SK-N-SH (cell line): Measurements from ENCODE around the gene BEGAIN. TPM values are rescaled to one million over a fixed set of nuclear protein-coding genes. Genes with fewer than 3 reads are reported as not detected.
A peak's percentile ranks its signal among the peaks of the same experiment; 100 is the strongest.

Source experiments
- CTCF ChIA-PET: fragments of 300-600, 350-600 bp; formaldehyde crosslinking; extraction: SDS; loops from one replicate; lab custom pipeline; 2021; lab: Yijun Ruan, JAX
- POLR2A ChIA-PET: fragments of 350-600 bp; sonication (Branson Sonifier 250); formaldehyde crosslinking; extraction: SDS; loops from one replicate; lab custom pipeline; 2020; ENCODE audit warnings: antibody characterized with exemption, inconsistent platforms; lab: Yijun Ruan, JAX
- DNase-seq: peaks from one replicate; pipeline ENCODE4 v3.0.0; 2012
- H2AFZ ChIP-seq: fragments of 200-600 bp; sonication (generic); 2 replicates; pipeline ENCODE4 v1.8.1; 2016; ENCODE audit warnings: antibody characterized with exemption, mild to moderate bottlenecking, low read depth
- H3F3A ChIP-seq: fragments of 200-600 bp; sonication (generic); replicated peaks from 2 replicates; pipeline ENCODE3; 2016; ENCODE audit warnings: antibody characterized with exemption, mild to moderate bottlenecking; ENCODE audit not compliant: insufficient read depth
- H3K27ac ChIP-seq, 2 experiments: fragments of 200-500 bp in 1 of 2; fragments of 200-600 bp in 1 of 2; sonication (Bioruptor generic) in 1 of 2; sonication (generic), shearing (Covaris generic) in 1 of 2; 2 replicates each; pipeline versions ENCODE4 v1.5.1 to v1.6.1; 2014 to 2016; ENCODE audit warnings: low read depth in 2 of 2, inconsistent platforms in 1 of 2, low read length in 1 of 2, mild to moderate bottlenecking in 1 of 2, mixed read lengths in 1 of 2
- H3K27me3 ChIP-seq: fragments of 200-600 bp; sonication (generic), shearing (Covaris generic); 2 replicates; pipeline ENCODE4 v1.6.1; 2016; ENCODE audit warnings: mixed run types; ENCODE audit not compliant: insufficient read depth
- H3K36me3 ChIP-seq, 2 experiments: fragments of 200-500 bp in 1 of 2; fragments of 200-600 bp in 1 of 2; sonication (Bioruptor generic) in 1 of 2; sonication (generic) in 1 of 2; replicated peaks in 1 of 2; 2 replicates each; pipeline versions ENCODE3 to v1.5.1; 2014 to 2016; ENCODE audit warnings: low read length in 1 of 2, mild to moderate bottlenecking in 1 of 2; ENCODE audit not compliant: insufficient read depth in 2 of 2, control insufficient read depth in 1 of 2
- H3K4me1 ChIP-seq, 2 experiments: fragments of 200-500 bp in 1 of 2; fragments of 200-600 bp in 1 of 2; sonication (Bioruptor generic) in 1 of 2; sonication (generic), shearing (Covaris generic) in 1 of 2; 2 replicates each; pipeline versions ENCODE4 v1.5.1 to v1.6.1; 2014 to 2016; ENCODE audit warnings: low read depth in 1 of 2, low read length in 1 of 2, mixed run types in 1 of 2; ENCODE audit not compliant: insufficient read depth in 2 of 2, control insufficient read depth in 1 of 2
- H3K4me2 ChIP-seq: fragments of 200-600 bp; sonication (generic), shearing (Covaris generic); 2 replicates; pipeline ENCODE4 v1.6.1; 2017; ENCODE audit warnings: mixed run types
- H3K4me3 ChIP-seq, 2 experiments: fragments of 200-500 bp in 1 of 2; fragments of 200-600 bp in 1 of 2; sonication (Bioruptor generic) in 1 of 2; sonication (generic), shearing (Covaris generic) in 1 of 2; 2 replicates each; pipeline versions ENCODE4 v1.5.1 to v1.8.1; 2014 to 2016; ENCODE audit warnings: low read depth in 2 of 2, inconsistent platforms in 1 of 2, low read length in 1 of 2, mild to moderate bottlenecking in 1 of 2, mixed read lengths in 1 of 2, moderate library complexity in 1 of 2
- H3K79me2 ChIP-seq: fragments of 200-600 bp; sonication (generic); 2 replicates; pipeline ENCODE4 v1.8.1; 2017; ENCODE audit warnings: mild to moderate bottlenecking; ENCODE audit not compliant: insufficient read depth
- H3K9ac ChIP-seq: fragments of 200-600 bp; sonication (generic); 2 replicates; pipeline ENCODE4 v1.6.1; 2017; ENCODE audit warnings: mixed run types
- H3K9me2 ChIP-seq: fragments of 200-600 bp; sonication (generic); 2 replicates; pipeline ENCODE4 v1.6.1; 2017; ENCODE audit warnings: mixed run types
- H3K9me3 ChIP-seq: fragments of 200-600 bp; sonication (generic); 2 replicates; pipeline ENCODE4 v1.6.1; 2017; ENCODE audit warnings: mixed run types, mild to moderate bottlenecking, moderate library complexity
- H4K20me1 ChIP-seq: fragments of 200-600 bp; sonication (generic); 2 replicates; pipeline ENCODE4 v1.6.1; 2017; ENCODE audit warnings: mild to moderate bottlenecking, mixed run types; ENCODE audit not compliant: insufficient read depth
- ELF1 ChIP-seq: IDR thresholded peaks from 2 replicates; pipeline ENCODE4 v1.4.0; 2012
- MXI1 ChIP-seq: IDR thresholded peaks from 2 replicates; pipeline ENCODE4 v1.6.1; 2012; ENCODE audit warnings: mild to moderate bottlenecking, low read depth, low read length, improper control_type of control experiment
- TAF1 ChIP-seq: IDR thresholded peaks from 2 replicates; pipeline ENCODE4 v1.6.1; 2012; ENCODE audit warnings: low read depth, mild to moderate bottlenecking, low read length, moderate library complexity, borderline replicate concordance
- TCF12 ChIP-seq: IDR thresholded peaks from 2 replicates; pipeline ENCODE4 v1.4.0; 2012
- USF2 ChIP-seq: fragments of 150-350 bp; IDR thresholded peaks from 2 replicates; pipeline ENCODE4 v1.6.1; 2017; ENCODE audit warnings: antibody characterized with exemption, low read length, low read depth, borderline replicate concordance
- whole genome bisulfite sequencing: methylation state at CpG from one replicate; pipeline ENCODE4 v1.1.6; 2017; ENCODE audit warnings: low lambda C conversion rate; 5-methylcytosine and 5-hydroxymethylcytosine counted together
- polyA plus RNA-seq, 3 experiments: library from polyadenylated mRNA; depleted of rRNA; stranded (reverse); fragments of >200 nt; gene quantifications; 2 replicates each; pipeline ENCODE4 v1.2.3, GENCODE V29; 2012
- TF ChIP-seq, protein P1 (sequence below): IDR thresholded peaks from 2 replicates; pipeline ENCODE4; 2012
- TF ChIP-seq, protein P2 (sequence below): IDR thresholded peaks from 2 replicates; pipeline ENCODE4 v1.4.0; 2012; ENCODE audit warnings: low read depth, borderline replicate concordance

The BEGAIN gene
- polyA plus RNA-seq, 1 of the 3 experiments (the other 2 are of a cell fraction) = 4.2 TPM

DNA sequence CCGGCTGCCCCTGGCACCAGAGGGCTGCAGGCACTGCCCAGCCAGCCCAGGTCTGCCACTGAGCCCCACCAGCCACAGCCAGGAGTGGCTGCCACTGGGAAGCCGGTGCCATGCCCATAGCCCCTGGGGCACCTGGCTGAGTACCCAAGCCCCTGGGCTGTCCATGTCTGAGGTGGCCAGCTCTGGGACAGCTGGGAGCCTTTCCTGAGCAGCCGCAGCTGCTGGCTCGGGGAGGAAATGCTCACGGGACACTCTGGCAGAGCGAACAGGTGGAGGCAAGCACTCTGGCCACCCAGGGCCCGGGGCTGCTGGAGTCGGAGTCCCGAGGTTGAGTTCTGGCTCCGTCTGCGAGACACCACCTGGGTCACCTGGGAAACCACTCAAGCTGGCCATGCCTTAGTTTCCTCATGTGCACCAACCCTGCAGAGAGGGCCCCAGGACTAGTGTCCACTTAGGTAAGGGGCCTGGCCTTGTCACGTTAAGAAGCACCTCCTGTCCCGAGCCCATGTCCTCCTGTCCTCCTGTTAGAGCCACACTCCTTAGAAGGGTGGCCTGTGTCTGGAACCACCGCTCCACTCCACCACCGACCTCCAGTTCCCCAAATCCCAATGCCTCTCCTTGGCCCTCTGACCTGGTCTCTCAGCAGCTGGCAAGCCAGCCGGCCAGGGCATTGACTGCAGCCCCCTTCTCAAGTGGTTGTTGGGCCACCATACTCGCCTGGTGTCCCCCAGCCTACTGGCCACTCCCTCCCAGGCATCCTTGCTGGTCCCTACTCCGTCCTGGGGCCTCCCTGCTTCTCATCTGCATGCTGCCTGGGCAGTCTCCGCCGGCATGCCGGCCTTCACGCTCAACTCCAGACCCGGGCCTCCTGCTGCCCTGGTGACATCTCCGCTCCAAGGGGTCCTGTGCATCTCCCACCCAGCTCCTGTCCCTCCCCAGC is 45.3 kb downstream of the BEGAIN start:
- Histone ChIP-seq H2AFZ (no peak overlapping the region), H3F3A (no peaks in the 10 kb centered on the region), H3K36me3 (peaks cover 0 to 9% of the 10 kb centered on the region in 2 experiments), H4K20me1 (no peaks in the 10 kb centered on the region), H3K9me2 (no peaks in the 10 kb centered on the region), H3K9me3 (no peaks in the 10 kb centered on the region), H3K27me3 (no peaks in the 10 kb centered on the region), H3K79me2 (no peaks in the 10 kb centered on the region), H3K27ac (peak overlapping the region in 1 of 2 experiments; percentile 56; a peak in 1 of 4 replicates), H3K9ac (no peak overlapping the region), H3K4me2 (no peak overlapping the region), H3K4me1 (peaks cover 0 to 32% of the 10 kb centered on the region in 2 experiments; a peak in 1 of 4 replicates), H3K4me3 (no peak overlapping the region)
- ChIA-PET CTCF (interaction anchor here (0.9 to 11.4 kb wide), 10 partner anchors 8 to 158 kb away, joined by 3 to 82 read pairs (median 4); no protein-coding TSS in a partner anchor), POLR2A (interaction anchor here (0.9 kb wide), 1 partner anchor 20 kb away, joined by 3 read pairs; no protein-coding TSS in a partner anchor)
- WGBS = 84% methylated on average over 6 of the region's 24 CpGs
- no peak for TF ChIP-seq TCF12
- no peak for DNase-seq

DNA sequence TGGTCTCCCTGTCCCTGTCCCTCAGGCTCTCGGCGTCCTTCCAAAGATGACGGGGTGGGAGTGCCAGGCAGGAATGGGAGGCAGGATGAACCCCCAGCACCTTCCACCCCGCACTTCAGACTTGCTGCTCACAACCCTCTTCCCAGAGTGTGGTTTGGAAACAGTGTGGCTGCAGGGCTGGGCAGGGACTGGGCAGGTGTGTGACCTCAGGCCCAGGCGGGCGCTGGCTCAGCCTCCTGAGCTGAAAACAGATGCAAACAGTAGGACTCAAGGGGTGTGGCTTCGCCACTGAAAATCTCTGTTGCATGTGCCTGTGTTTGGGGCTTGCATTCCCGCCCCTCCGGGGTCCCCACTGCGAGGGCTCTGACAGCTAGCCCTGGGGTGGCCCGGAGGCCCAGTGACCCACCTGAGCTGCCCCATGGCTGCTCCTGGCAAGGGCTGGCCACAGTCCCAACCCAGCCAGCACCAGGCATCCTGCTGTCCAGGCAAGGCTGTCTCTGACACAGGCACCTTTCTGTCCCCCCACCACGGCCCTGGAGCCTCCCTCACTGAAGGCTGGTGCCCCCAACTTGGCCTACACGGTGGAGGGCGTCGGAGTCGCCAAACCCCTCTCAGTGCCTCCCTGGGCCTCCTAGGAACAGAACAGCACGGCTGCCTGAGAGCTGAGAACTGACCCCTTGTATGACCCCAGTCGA is 46.1 kb downstream of the BEGAIN start:
- CTCF ChIA-PET = interaction anchor here (0.8 to 11.4 kb wide), 12 partner anchors 8 to 157 kb away, joined by 3 to 82 read pairs (median 4); no protein-coding TSS in a partner anchor
- no peak for TF ChIP-seq TCF12
- TF ChIP-seq, protein P1, sequence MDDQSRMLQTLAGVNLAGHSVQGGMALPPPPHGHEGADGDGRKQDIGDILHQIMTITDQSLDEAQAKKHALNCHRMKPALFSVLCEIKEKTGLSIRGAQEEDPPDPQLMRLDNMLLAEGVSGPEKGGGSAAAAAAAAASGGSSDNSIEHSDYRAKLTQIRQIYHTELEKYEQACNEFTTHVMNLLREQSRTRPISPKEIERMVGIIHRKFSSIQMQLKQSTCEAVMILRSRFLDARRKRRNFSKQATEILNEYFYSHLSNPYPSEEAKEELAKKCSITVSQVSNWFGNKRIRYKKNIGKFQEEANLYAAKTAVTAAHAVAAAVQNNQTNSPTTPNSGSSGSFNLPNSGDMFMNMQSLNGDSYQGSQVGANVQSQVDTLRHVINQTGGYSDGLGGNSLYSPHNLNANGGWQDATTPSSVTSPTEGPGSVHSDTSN = no peak
- no peak for TF ChIP-seq ELF1
- TF ChIP-seq, protein P2, sequence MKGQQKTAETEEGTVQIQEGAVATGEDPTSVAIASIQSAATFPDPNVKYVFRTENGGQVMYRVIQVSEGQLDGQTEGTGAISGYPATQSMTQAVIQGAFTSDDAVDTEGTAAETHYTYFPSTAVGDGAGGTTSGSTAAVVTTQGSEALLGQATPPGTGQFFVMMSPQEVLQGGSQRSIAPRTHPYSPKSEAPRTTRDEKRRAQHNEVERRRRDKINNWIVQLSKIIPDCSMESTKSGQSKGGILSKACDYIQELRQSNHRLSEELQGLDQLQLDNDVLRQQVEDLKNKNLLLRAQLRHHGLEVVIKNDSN = no peak
- no peak for TF ChIP-seq USF2
- no peak for TF ChIP-seq TAF1
- TF ChIP-seq MXI1 = no peak

More for the DNA sequence above, 46.1 kb downstream of the BEGAIN start:
- Histone ChIP-seq H3K9me3 (no peaks in the 10 kb centered on the region), H3K36me3 (peaks cover 0 to 9% of the 10 kb centered on the region in 2 experiments), H2AFZ (no peak overlapping the region), H3K4me3 (no peak overlapping the region), H3K27me3 (no peaks in the 10 kb centered on the region), H3K27ac (peak overlapping the region in 1 of 2 experiments; percentile 56; a peak in 1 of 4 replicates), H4K20me1 (no peaks in the 10 kb centered on the region), H3K9ac (no peak overlapping the region), H3F3A (no peaks in the 10 kb centered on the region), H3K4me2 (no peak overlapping the region), H3K9me2 (no peaks in the 10 kb centered on the region), H3K4me1 (peaks cover 0 to 39% of the 10 kb centered on the region in 2 experiments; a peak in 1 of 4 replicates), H3K79me2 (no peaks in the 10 kb centered on the region)
- no peak for DNase-seq
- 80% methylated on average over 3 of the region's 18 CpGs for WGBS
- POLR2A ChIA-PET = interaction anchor here (12.0 kb wide), 1 partner anchor 100 kb away, joined by 91 read pairs; no protein-coding TSS in a partner anchor
